Measurements from ENCODE around the gene CADM2. TPM values are rescaled to one million over a fixed set of nuclear protein-coding genes. Genes with fewer than 3 reads are reported as not detected.

Gene CADM2
- total RNA-seq, 4 donors from 2014 or later = 0.13 to 2.1 (median 0.58) TPM

GRCh38 chr3:85342915-85343314 is 384.1 kb downstream of the CADM2 start:
- TF ChIP-seq CTCF (IDR thresholded peaks at IDR 0.05) = no peak
- no peak for TF ChIP-seq POLR2A (IDR thresholded peaks at IDR 0.05)
- intact Hi-C loops (cut with DNase I; ENCODE audit: low total_unique reads) = no loop called here
- no peak overlapping the region for H3K4me3 ChIP-seq (ENCODE audit: low read depth, poor library complexity, severe bottlenecking)
- 29 to 30% methylated on average over 3 of the region's 3 CpGs for WGBS, 2 donors
- DNase-seq (ENCODE audit: low spot score in 2 of 2) = no peak

GRCh38 chr3:85355572-85355971 is 396.8 kb downstream of the CADM2 start:
- TF ChIP-seq CTCF (IDR thresholded peaks at IDR 0.05) (no peak), POLR2A (IDR thresholded peaks at IDR 0.05) (no peak)
- no peak overlapping the region for H3K4me3 ChIP-seq (ENCODE audit: low read depth, poor library complexity, severe bottlenecking)
- DNase-seq (ENCODE audit: low spot score in 2 of 2) = no peak
- intact Hi-C loops (cut with DNase I; ENCODE audit: low total_unique reads) = no loop called here
- 80 to 84% methylated on average over 4 of the region's 4 CpGs for WGBS, 2 donors

GRCh38 chr3:85360742-85361387 is 402.1 kb downstream of the CADM2 start:
- no peak for DNase-seq (ENCODE audit: low spot score in 2 of 2)
- no peak for TF ChIP-seq CTCF (IDR thresholded peaks at IDR 0.05)
- no peak for TF ChIP-seq POLR2A (IDR thresholded peaks at IDR 0.05)
- H3K4me3 ChIP-seq (ENCODE audit: low read depth, poor library complexity, severe bottlenecking) = no peak overlapping the region
- 43 to 45% methylated on average over 6 of the region's 6 CpGs for whole genome bisulfite sequencing, 2 donors
- intact Hi-C loops (cut with DNase I; ENCODE audit: low total_unique reads) = no loop called here

GRCh38 chr3:85364296-85364909 is 405.6 kb downstream of the CADM2 start:
- 67 to 71% methylated on average over 5 of the region's 5 CpGs for WGBS, 2 donors
- DNase-seq (ENCODE audit: low spot score in 2 of 2) = no peak
- no peak overlapping the region for H3K4me3 ChIP-seq (ENCODE audit: low read depth, poor library complexity, severe bottlenecking)
- no peak for TF ChIP-seq POLR2A (IDR thresholded peaks at IDR 0.05)
- TF ChIP-seq CTCF (IDR thresholded peaks at IDR 0.05) = no peak
- intact Hi-C loops (cut with DNase I; ENCODE audit: low total_unique reads) = no loop called here

GRCh38 chr3:85370341-85370740 is 411.6 kb downstream of the CADM2 start:
- TF ChIP-seq POLR2A (IDR thresholded peaks at IDR 0.05) (no peak), CTCF (IDR thresholded peaks at IDR 0.05) (no peak)
- intact Hi-C loops (cut with DNase I; ENCODE audit: low total_unique reads) = no loop called here
- H3K4me3 ChIP-seq (ENCODE audit: low read depth, poor library complexity, severe bottlenecking) = no peak overlapping the region
- 87 to 94% methylated on average over 4 of the region's 4 CpGs for WGBS, 2 donors
- no peak for DNase-seq (ENCODE audit: low spot score in 2 of 2)

GRCh38 chr3:85376131-85376530 is 417.3 kb downstream of the CADM2 start:
- intact Hi-C loops (cut with DNase I; ENCODE audit: low total_unique reads) = no loop called here

More at GRCh38 chr3:85376131-85376530, 417.3 kb downstream of the CADM2 start:
- H3K4me3 ChIP-seq (ENCODE audit: low read depth, poor library complexity, severe bottlenecking) = no peak overlapping the region
- no peak for DNase-seq (ENCODE audit: low spot score in 2 of 2)
- TF ChIP-seq POLR2A (IDR thresholded peaks at IDR 0.05) = no peak
- TF ChIP-seq CTCF (IDR thresholded peaks at IDR 0.05) = no peak
